ENCODE data around the gene H2BK1. TPM values are rescaled to one million over a fixed set of nuclear protein-coding genes. Genes with fewer than 3 reads are reported as not detected.

The H2BK1 gene
- total and polyA plus RNA-seq, 2 of the 13 experiments (the other 11 are each of a cell fraction or from before 2014, with no cell fraction given) = not detected

DNA sequence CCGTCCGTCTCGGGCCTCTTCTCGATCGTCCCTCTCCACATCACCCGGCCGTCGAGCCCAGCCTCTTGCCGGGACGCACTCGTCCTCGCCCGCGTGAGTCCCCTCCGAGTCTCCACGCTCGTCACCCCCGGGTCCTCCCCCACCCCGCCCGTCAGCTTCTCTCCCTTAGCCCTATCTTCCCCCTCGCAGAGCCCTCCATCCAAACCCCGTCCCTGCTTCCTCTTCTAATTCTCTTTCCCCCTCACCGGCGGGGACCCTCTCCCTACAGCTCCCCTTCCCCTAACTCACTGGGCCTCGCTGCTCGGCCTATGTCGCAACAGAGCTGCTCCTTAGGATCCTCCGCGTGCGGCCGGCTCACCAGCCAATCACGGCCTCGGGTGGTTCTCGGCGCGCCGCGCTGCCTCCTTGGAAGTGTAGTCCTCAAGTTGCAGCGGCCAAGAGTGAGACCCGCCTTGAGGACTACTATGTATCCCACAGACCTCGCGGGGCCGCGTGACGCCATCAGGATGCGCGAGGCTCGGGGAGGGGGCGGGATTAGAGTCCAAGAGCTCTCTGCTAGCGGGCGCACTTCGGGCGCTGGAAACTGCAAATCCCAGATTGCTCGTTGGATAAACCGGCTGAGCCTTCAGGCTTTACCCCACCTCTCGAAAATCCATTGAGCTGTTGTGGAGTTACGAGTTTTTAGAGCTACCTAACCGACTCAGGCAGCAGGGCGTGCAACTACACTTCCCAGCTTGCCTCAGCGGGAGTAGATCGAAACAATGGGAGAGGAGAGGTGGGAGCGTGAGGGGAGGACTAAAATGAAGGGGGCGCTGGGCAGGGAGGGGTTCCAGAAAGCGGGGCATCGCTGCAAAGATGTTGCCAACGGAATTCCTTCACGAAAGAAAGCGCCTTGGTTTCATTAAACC lies 16.8 kb upstream of the H2BK1 start, which contains the start of gene ABCF2 (continued):
- TF ChIP-seq NFE2L2 (IDR thresholded peaks at IDR 0.05; ENCODE audit: low read length) (no peak), TOPORS (CRISPR knock-in tag; IDR thresholded peaks at IDR 0.05) (no peak), CBX1 (IDR thresholded peaks at IDR 0.05; ENCODE audit: low read depth) (no peak), UBTF (CRISPR knock-in tag; IDR thresholded peaks at IDR 0.05) (peak; percentile 63), TEAD3 (CRISPR knock-in tag; optimal IDR thresholded peaks at IDR 0.05; ENCODE audit: borderline replicate concordance) (peak; percentile 34), CHD4 (IDR thresholded peaks at IDR 0.05; ENCODE audit: borderline replicate concordance, low read length) (no peak), PLRG1 (conservative IDR thresholded peaks at IDR 0.05) (no peak), RFX1 (IDR thresholded peaks at IDR 0.05) (no peak), ERF (CRISPR knock-in tag; IDR thresholded peaks at IDR 0.05) (no peak; the same call in 1 of the 2 replicates), ZNF652 (CRISPR knock-in tag; IDR thresholded peaks at IDR 0.05; ENCODE audit: borderline replicate concordance, low read depth) (no peak), ZFP1 (CRISPR knock-in tag; IDR thresholded peaks at IDR 0.05) (no peak), PHB2 (IDR thresholded peaks at IDR 0.05; ENCODE audit: partially characterized antibody) (no peak), ZNF124 (CRISPR knock-in tag; IDR thresholded peaks at IDR 0.05) (no peak; the same call in 1 of the 2 replicates), GPN1 (CRISPR knock-in tag; IDR thresholded peaks at IDR 0.05; ENCODE audit: borderline replicate concordance) (no peak), RBFOX2 (IDR thresholded peaks at IDR 0.05; ENCODE audit: low read depth, low read length) (peak; percentile 68), ZNF331 (CRISPR knock-in tag; IDR thresholded peaks at IDR 0.05) (peak; percentile 63; the same call in 1 of the 2 replicates), RNF2 (conservative IDR thresholded peaks at IDR 0.05; ENCODE audit: low read depth) (no peak), TBP (CRISPR knock-in tag; IDR thresholded peaks at IDR 0.05) (0 out of 2 replicates have a peak, but pooled peaks have one; percentile 58), ZMAT5 (CRISPR knock-in tag; IDR thresholded peaks at IDR 0.05; ENCODE audit: borderline replicate concordance, low read depth) (no peak), ZNF446 (CRISPR knock-in tag; IDR thresholded peaks at IDR 0.05) (no peak; the same call in 1 of the 2 replicates), ZNF383 (CRISPR knock-in tag; IDR thresholded peaks at IDR 0.05; ENCODE audit: borderline replicate concordance) (no peak), THRA (CRISPR knock-in tag; IDR thresholded peaks at IDR 0.05; ENCODE audit: borderline replicate concordance) (no peak)
- TF ChIP-seq, protein P1, sequence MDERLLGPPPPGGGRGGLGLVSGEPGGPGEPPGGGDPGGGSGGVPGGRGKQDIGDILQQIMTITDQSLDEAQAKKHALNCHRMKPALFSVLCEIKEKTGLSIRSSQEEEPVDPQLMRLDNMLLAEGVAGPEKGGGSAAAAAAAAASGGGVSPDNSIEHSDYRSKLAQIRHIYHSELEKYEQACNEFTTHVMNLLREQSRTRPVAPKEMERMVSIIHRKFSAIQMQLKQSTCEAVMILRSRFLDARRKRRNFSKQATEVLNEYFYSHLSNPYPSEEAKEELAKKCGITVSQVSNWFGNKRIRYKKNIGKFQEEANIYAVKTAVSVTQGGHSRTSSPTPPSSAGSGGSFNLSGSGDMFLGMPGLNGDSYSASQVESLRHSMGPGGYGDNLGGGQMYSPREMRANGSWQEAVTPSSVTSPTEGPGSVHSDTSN (CRISPR knock-in tag; IDR thresholded peaks at IDR 0.05) = no peak
- TF ChIP-seq, protein P2, sequence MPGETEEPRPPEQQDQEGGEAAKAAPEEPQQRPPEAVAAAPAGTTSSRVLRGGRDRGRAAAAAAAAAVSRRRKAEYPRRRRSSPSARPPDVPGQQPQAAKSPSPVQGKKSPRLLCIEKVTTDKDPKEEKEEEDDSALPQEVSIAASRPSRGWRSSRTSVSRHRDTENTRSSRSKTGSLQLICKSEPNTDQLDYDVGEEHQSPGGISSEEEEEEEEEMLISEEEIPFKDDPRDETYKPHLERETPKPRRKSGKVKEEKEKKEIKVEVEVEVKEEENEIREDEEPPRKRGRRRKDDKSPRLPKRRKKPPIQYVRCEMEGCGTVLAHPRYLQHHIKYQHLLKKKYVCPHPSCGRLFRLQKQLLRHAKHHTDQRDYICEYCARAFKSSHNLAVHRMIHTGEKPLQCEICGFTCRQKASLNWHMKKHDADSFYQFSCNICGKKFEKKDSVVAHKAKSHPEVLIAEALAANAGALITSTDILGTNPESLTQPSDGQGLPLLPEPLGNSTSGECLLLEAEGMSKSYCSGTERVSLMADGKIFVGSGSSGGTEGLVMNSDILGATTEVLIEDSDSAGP (CRISPR knock-in tag; IDR thresholded peaks at IDR 0.05; ENCODE audit: borderline replicate concordance) = peak; percentile 89
